ENCODE results near the gene OR2A14.
"Not testable (repeated sequence)": the region's sequence is repeated elsewhere in the genome, so short reads cannot be mapped to it uniquely, and the experiment has no call there.

OR2A14 gene

GRCh38 chr7:144158861-144159260 is 35.9 kb downstream of the OR2A14 start:
- DNase-seq: no peak

- DNase-seq: no peak
These were observed 41.8 kb downstream of the OR2A14 start for GRCh38 chr7:144164784-144165183.

GRCh38 chr7:144171594-144172350 is 48.8 kb downstream of the OR2A14 start:
- DNase-seq: not testable (repeated sequence)

- DNase-seq: no peak
These were observed 51.6 kb downstream of the OR2A14 start for GRCh38 chr7:144174613-144175012.

- not testable (repeated sequence) for DNase-seq
These were observed 55.6 kb downstream of the OR2A14 start for GRCh38 chr7:144178380-144179164.

- DNase-seq: not testable (repeated sequence)
These were observed 56.1 kb downstream of the OR2A14 start for GRCh38 chr7:144179165-144179479.

Measured in SW 1271 (cell line).